Heart left ventricle (tissue), 16 donors: ENCODE results near the gene KIF1A. TPM values are rescaled to one million over a fixed set of nuclear protein-coding genes. Genes with fewer than 3 reads are reported as not detected.

Experiments
- ATAC-seq, 4 donors: fragments of 200-7000 bp; cut with Tn5 transposase; one replicate each; pipeline ENCODE4 v1.9.1; 2020 to 2022; ENCODE audit warnings: moderate library complexity in 4 of 4, mild to moderate bottlenecking in 3 of 4, moderate number of reproducible peaks in 1 of 4
- DNase-seq, 5 donors: peaks; one replicate each; pipeline ENCODE4 v3.0.0-alpha.2; 2020
- H3K27ac ChIP-seq, 12 donors: fragments of 200-600 bp; sonication (generic) in 4 of 12; one replicate each; pipeline versions ENCODE4 v1.5.0 to v1.8.0; 2016 to 2022; ENCODE audit warnings: mild to moderate bottlenecking in 2 of 12
- H3K27me3 ChIP-seq, 9 donors: fragments of 200-600 bp; sonication (generic) in 2 of 9; one replicate each; pipeline versions ENCODE4 v1.5.1 to v1.8.0; 2016 to 2022; ENCODE audit warnings: mild to moderate bottlenecking in 3 of 9
- H3K36me3 ChIP-seq, 9 donors: fragments of 200-600 bp; sonication (generic) in 2 of 9; one replicate each; pipeline versions ENCODE4 v1.5.0 to v1.8.0; 2018 to 2022; ENCODE audit warnings: mild to moderate bottlenecking in 2 of 9
- H3K4me1 ChIP-seq, 12 donors: fragments of 200-600 bp; sonication (generic) in 4 of 12; one replicate each; pipeline versions ENCODE4 v1.5.0 to v1.8.0; 2016 to 2022; ENCODE audit warnings: mild to moderate bottlenecking in 3 of 12
- H3K4me3 ChIP-seq, 12 donors: fragments of 200-600 bp; sonication (generic) in 4 of 12; one replicate each; pipeline versions ENCODE4 v1.5.0 to v1.8.0; 2017 to 2022; ENCODE audit warnings: mild to moderate bottlenecking in 9 of 12, moderate library complexity in 4 of 12
- H3K9me3 ChIP-seq, 12 donors: fragments of 200-600 bp; sonication (generic) in 4 of 12; one replicate each; pipeline versions ENCODE4 v1.5.0 to v1.8.0; 2016 to 2022; ENCODE audit warnings: mild to moderate bottlenecking in 1 of 12
- CTCF ChIP-seq, 12 donors: fragments of 200-600 bp; sonication (generic) in 4 of 12; IDR thresholded peaks; one replicate each; pipeline versions ENCODE4 v1.5.0 to v1.8.0; 2018 to 2022; ENCODE audit warnings: antibody characterized with exemption in 12 of 12, mild to moderate bottlenecking in 5 of 12
- POLR2A ChIP-seq, 2 donors: fragments of 450-650 bp; IDR thresholded peaks; one replicate each; pipeline ENCODE4 v1.6.1; 2017; ENCODE audit warnings: antibody characterized with exemption in 2 of 2, mild to moderate bottlenecking in 2 of 2, moderate library complexity in 2 of 2
- WGBS, 4 donors: extraction: QIAGEN DNeasy Blood & Tissue Kit in 2 of 4; methylation state at CpG; one replicate each; pipeline versions ENCODE4 v1.1.5 to v1.1.7; 2013 to 2018; 5-methylcytosine and 5-hydroxymethylcytosine counted together
- intact Hi-C, 10 donors: fragments of 100-400 bp; cut with DNase I; formaldehyde crosslinking; loops; one replicate each; pipeline versions ENCODE4 v1.11.1 to v1.14.2; 2022
- polyA plus RNA-seq, 2 donors: library from polyadenylated mRNA; stranded (reverse); fragments of 200-250 nt; gene quantifications; one replicate each; pipeline ENCODE4 v1.2.3, GENCODE V29; 2013
- total RNA-seq, 9 donors: library from RNA; depleted of rRNA in 2 of 9; stranded (reverse); fragments of >200 nt in 2 of 9; fragmentation: NEBNext Ultra II Directional in 3 of 9; extraction: Animal tissue kit (Norgen Biotek cat#: 25700) in 3 of 9; gene quantifications; one replicate each; pipeline versions ENCODE4 v1.1.0 to v1.2.4, GENCODE V29; 2016 to 2023
- donor health status: ischemic (EF 13 %, LVEDD 7.1; RV severe dilation, severe dysfunction).
- donor health status: healthy with polysubstance abuse.
- donor health status: DM: no; HTN: yes; CAD: no.
- donor health status: DM: no; HTN: no; CAD: no.
- donor health status: ischemic (EF 25% LVEDD 6.9; RV normal size, moderate dysfunction).
- donor health status: ischemic (EF 25% LVEDD 5.7; RV mildly dilated, moderate dysfunction).
- donor health status: healthy.
- donor health status: DM: yes; HTN: yes; CAD: no.
- donor health status: ischemic (EF 35%, LVEDD 5.7; RV mildly dilated, moderate dysfunction).
- donor health status: nonischemic (EF 11% LVEDD 7.7; RV severe dilation, severe dysfunction).
- donor health status: DM: yes; HTN: yes; CAD: no.
- donor health status: PGD.
- donor health status: ischemic (EF 29% LVEDD 5.4; RV normal size, mild dysfunction).
- donor health status: nonischemic (EF 23%, LVEDD 6.1; RV moderate dilation, normal function).

KIF1A gene
- total and polyA plus RNA-seq, 11 donors: 0.76 to 25.8 (median 2.7) TPM

DNA sequence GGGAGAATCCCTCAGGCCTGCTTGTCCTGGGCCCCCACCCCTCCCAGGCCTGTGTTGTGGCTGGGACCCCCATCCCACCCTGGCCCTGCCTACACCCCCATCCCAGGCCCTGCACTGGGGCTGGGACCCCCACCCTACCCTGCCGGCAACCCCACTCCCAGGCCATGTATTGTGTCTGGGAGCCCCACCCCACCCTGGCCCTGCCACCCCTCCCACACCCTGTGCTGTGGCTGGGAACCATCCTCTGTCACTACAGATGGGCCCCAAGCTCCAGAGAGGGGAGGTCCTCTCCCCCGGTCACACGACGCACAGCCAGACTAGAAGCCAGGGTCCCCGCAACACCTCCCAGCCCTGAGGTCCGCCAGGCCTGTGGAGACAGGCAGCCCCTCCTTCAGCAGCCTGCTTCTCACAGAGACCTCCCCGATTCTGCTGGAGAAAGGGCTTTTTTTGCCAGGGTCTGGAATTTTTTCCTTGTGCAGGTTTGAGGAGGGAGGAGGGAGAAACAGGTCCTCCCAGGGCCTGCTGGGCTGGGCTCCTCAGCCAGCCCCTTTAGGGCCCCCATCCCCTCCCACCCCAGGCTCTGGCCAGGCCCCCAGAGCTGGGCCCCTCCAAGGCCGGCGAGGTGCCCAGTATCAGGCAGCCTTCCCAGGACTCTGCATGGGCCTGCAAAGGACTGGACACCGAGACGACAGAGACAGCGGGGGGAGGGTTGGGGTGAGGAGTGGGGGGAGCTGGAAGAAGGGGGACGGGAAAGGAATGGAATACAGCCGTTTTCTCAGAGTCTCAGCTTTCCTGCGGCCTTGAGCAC is 28.0 kb downstream of the KIF1A start:
- ATAC-seq: peak in 3 of 4 donors; percentile 25 to 45 (median 32)
- H3K4me1 ChIP-seq: peaks cover 0 to 8% (median 0%) of the 10 kb centered on the region in 12 donors
- no peaks in the 10 kb centered on the region for H3K36me3 ChIP-seq
- H3K27me3 ChIP-seq: peaks cover 0 to 14% (median 0%) of the 10 kb centered on the region in 9 donors
- 48 to 56% (median 51%) methylated on average over 14 to 15 of the region's 15 CpGs for WGBS, 4 donors
- TF ChIP-seq POLR2A (IDR thresholded peaks at IDR 0.05): no peak
- no peak for TF ChIP-seq CTCF (IDR thresholded peaks at IDR 0.05)
- no peak overlapping the region for H3K4me3 ChIP-seq
- no peaks in the 10 kb centered on the region for H3K9me3 ChIP-seq
- H3K27ac ChIP-seq: no peak overlapping the region
- intact Hi-C loops: no loop called here
- DNase-seq: peak in 1 of 5 donors; percentile 10

- WGBS, 4 donors: 87 to 91% (median 88%) methylated on average over 17 to 19 of the region's 19 CpGs
These were observed 28.7 kb downstream of the KIF1A start for GRCh38 chr2:240791221-240791800.

DNA sequence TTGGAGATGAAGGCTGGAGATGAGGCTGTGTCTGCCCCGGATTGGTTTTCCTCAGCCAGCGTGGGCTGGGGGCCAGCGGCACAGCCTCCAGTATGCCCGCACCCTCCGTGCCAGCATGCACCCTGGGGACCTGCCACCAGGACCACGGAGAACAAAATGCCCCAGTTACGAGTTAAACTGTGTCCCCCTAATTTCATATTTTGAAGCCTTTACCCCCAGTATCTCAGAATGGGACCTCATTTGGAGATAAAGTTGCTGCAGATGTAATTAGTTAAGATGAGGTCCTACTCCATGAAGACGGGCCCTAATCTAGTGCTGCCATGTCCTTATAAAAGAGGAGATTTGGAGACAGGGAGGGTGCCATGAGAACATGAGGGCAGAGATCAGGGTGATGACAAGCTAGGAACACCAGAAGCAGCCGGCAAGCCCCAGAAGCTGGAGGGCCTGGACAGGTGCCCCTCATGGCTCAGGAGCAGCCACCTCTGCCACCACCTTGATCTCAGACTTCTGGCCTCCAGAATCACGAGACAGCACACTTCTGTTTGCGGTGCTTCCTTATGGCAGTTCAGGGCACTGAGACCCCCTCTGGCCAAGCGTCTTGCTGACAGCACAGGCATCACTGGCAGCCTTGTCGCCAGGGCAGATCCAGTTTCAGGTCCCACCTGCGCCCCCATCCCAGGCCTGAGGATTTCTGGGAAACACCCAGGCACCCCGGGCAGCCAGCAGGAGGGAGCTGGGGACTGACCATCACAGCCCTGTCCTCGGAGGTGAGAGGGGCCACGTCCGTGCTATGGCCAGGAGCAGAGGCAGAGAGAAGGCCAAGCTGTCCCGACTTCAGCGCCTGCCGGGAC is 29.4 kb downstream of the KIF1A start:
- no peak for ATAC-seq
- peak in 2 of 5 donors; percentile 9 to 40 for DNase-seq

More at GRCh38 chr2:240791221-240791800, 28.7 kb downstream of the KIF1A start:
- TF ChIP-seq CTCF (IDR thresholded peaks at IDR 0.05) (no peak), POLR2A (IDR thresholded peaks at IDR 0.05) (no peak)
- Histone ChIP-seq H3K36me3 (no peaks in the 10 kb centered on the region), H3K4me3 (no peak overlapping the region), H3K27ac (no peak overlapping the region), H3K4me1 (peaks cover 0 to 8% (median 0%) of the 10 kb centered on the region in 12 donors), H3K9me3 (no peaks in the 10 kb centered on the region), H3K27me3 (peaks cover 0 to 10% (median 0%) of the 10 kb centered on the region in 9 donors)
- DNase-seq: peak in 2 of 5 donors; percentile 24 to 51
- intact Hi-C loops: no loop called here
- no peak for ATAC-seq

More for the DNA sequence above, 29.4 kb downstream of the KIF1A start:
- no peak for TF ChIP-seq CTCF (IDR thresholded peaks at IDR 0.05)
- no peak for TF ChIP-seq POLR2A (IDR thresholded peaks at IDR 0.05)
- H3K27ac ChIP-seq: no peak overlapping the region
- intact Hi-C loops: no loop called here
- no peak overlapping the region for H3K4me3 ChIP-seq
- H3K9me3 ChIP-seq: no peaks in the 10 kb centered on the region
- WGBS, 4 donors: 87 to 92% (median 91%) methylated on average over 21 of the region's 21 CpGs
- H3K36me3 ChIP-seq: no peaks in the 10 kb centered on the region
- peaks cover 0 to 8% (median 0%) of the 10 kb centered on the region in 12 donors for H3K4me1 ChIP-seq
- H3K27me3 ChIP-seq: peaks cover 0 to 9% (median 0%) of the 10 kb centered on the region in 9 donors
